AG08395 (cell line): ENCODE data around the gene RFC1.
"Not testable (repeated sequence)": the region's sequence is repeated elsewhere in the genome, so short reads cannot be mapped to it uniquely, and the experiment has no call there.

Experiments
- DNase-seq: peaks from one replicate; pipeline ENCODE4 v3.0.0; 2012; ENCODE audit warnings: mixed read lengths, low spot score

RFC1 gene

GRCh38 chr4:39365830-39366771, at the start of gene RFC1:
Gene RFC1, minus strand, starts transcription at chr4:39366362. Its CDS starts 121 bp downstream, at chr4:39366241.
- peak; percentile 89 for DNase-seq

- no peak for DNase-seq
These were observed 49.6 kb upstream of the RFC1 start for GRCh38 chr4:39415678-39416283.

- not testable (repeated sequence) for DNase-seq
These were observed 45.4 kb upstream of the RFC1 start for GRCh38 chr4:39411561-39411960.

GRCh38 chr4:39410415-39410814, 44.3 kb upstream of the RFC1 start:
- no peak for DNase-seq

GRCh38 chr4:39407584-39407885, 41.4 kb upstream of the RFC1 start:
- no peak for DNase-seq

- no peak for DNase-seq
These were observed 40.8 kb upstream of the RFC1 start, which contains the start of gene KLB for GRCh38 chr4:39406763-39407583. Gene KLB, plus strand, starts transcription at chr4:39406930. Its CDS starts 20 bp downstream, at chr4:39406950.

GRCh38 chr4:39401640-39402039, 35.5 kb upstream of the RFC1 start:
- not testable (repeated sequence) for DNase-seq

- no peak for DNase-seq
These were observed 28.5 kb upstream of the RFC1 start for GRCh38 chr4:39394706-39395105.

GRCh38 chr4:39390603-39391002, 24.4 kb upstream of the RFC1 start:
- DNase-seq: no peak

GRCh38 chr4:39384563-39384962, 18.4 kb upstream of the RFC1 start:
- DNase-seq: no peak

GRCh38 chr4:39383690-39384089, 17.5 kb upstream of the RFC1 start:
- no peak for DNase-seq

GRCh38 chr4:39375478-39375877, 9.3 kb upstream of the RFC1 start:
- DNase-seq: no peak

- not testable (repeated sequence) for DNase-seq
These were observed 5.0 kb upstream of the RFC1 start for GRCh38 chr4:39371209-39371608.

GRCh38 chr4:39369301-39369700, 3.1 kb upstream of the RFC1 start:
- no peak for DNase-seq

GRCh38 chr4:39367166-39367565, 1.0 kb upstream of the RFC1 start:
- no peak for DNase-seq

GRCh38 chr4:39365360-39365759, 802 bp downstream of the RFC1 start:
- DNase-seq: no peak

- DNase-seq: no peak
These were observed 2.3 kb downstream of the RFC1 start for GRCh38 chr4:39363773-39364393.

- no peak for DNase-seq
These were observed 3.3 kb downstream of the RFC1 start for GRCh38 chr4:39362827-39363226.

GRCh38 chr4:39360611-39361010, 5.6 kb downstream of the RFC1 start:
- DNase-seq: not testable (repeated sequence)

- DNase-seq: no peak
These were observed 9.2 kb downstream of the RFC1 start for GRCh38 chr4:39357002-39357401.

- DNase-seq: no peak
These were observed 12.0 kb downstream of the RFC1 start for GRCh38 chr4:39354254-39354552.
